AG04449 (cell line): ENCODE measurements around the gene NXPH4.

Experiments used
- CTCF ChIA-PET: fragments of 350-600 bp; formaldehyde crosslinking; extraction: SDS; loops from one replicate; lab custom pipeline; 2021; ENCODE audit warnings: antibody characterized with exemption; lab: Yijun Ruan, JAX
- POLR2A ChIA-PET: fragments of 400-600, 350-600 bp; formaldehyde crosslinking; extraction: SDS; loops from one replicate; lab custom pipeline; 2020; ENCODE audit warnings: antibody characterized with exemption, inconsistent platforms; lab: Yijun Ruan, JAX
- DNase-seq: peaks from one replicate; pipeline ENCODE4 v3.0.0-alpha.2; 2010; ENCODE audit warnings: low read depth, low spot score
- H3K4me3 ChIP-seq: 2 replicates; pipeline ENCODE4 v1.5.1; 2011; ENCODE audit warnings: low read depth, mild to moderate bottlenecking, control low read depth, low read length
- CTCF ChIP-seq: IDR thresholded peaks from one replicate; pipeline ENCODE4 v1.5.1; 2011; ENCODE audit warnings: mild to moderate bottlenecking, moderate library complexity, low read length, control low read depth, inconsistent platforms; ENCODE audit not compliant: insufficient read depth; ENCODE audit errors: missing control alignments

The NXPH4 gene

DNA sequence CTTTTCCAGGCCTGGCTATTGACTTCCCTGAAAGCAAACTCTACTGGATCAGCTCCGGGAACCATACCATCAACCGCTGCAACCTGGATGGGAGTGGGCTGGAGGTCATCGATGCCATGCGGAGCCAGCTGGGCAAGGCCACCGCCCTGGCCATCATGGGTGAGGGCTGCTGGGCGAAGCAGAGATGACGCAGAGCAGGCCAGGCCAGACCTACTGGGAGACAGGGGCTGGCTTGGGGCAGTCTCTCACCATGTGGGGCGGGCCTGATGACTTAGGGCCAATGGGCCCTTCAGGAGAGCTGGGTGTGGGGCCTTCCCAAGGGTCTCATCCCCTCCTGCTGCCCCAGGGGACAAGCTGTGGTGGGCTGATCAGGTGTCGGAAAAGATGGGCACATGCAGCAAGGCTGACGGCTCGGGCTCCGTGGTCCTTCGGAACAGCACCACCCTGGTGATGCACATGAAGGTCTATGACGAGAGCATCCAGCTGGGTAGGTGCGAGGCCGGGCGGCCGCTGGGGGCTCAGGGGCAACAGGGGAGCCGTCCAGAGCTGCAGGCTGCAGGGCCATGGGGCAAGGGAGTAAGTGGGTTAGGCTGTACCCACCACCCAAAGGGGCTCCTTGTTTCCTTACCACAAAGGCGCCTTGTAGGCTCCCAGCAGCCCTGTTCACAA, 36.1 kb upstream of the NXPH4 start:
- DNase-seq: no peak
- POLR2A ChIA-PET: interaction anchor here (0.6 kb wide), 1 partner anchor 53 kb away, joined by 3 read pairs; no protein-coding TSS in a partner anchor
- TF ChIP-seq CTCF: no peak
- H3K4me3 ChIP-seq: no peak overlapping the region
- CTCF ChIA-PET: interaction anchor here (1.0 to 26.2 kb wide), 12 partner anchors 9 to 111 kb away, joined by 3 to 874 read pairs (median 4); partner anchors contain the start of genes LRP1 and STAT6

GRCh38 chr12:57181072-57181471, 35.5 kb upstream of the NXPH4 start:
- DNase-seq: no peak
- CTCF ChIA-PET: interaction anchor here (1.0 to 26.2 kb wide), 9 partner anchors 9 to 112 kb away, joined by 3 to 874 read pairs (median 4); partner anchors contain the start of genes LRP1 and STAT6
- TF ChIP-seq CTCF: no peak
- POLR2A ChIA-PET: no interaction called here
- H3K4me3 ChIP-seq: no peak overlapping the region

GRCh38 chr12:57181561-57182155, 34.9 kb upstream of the NXPH4 start:
- no peak for DNase-seq
- ChIA-PET POLR2A (interaction anchor here (0.7 kb wide), 1 partner anchor 41 kb away, joined by 4 read pairs; no protein-coding TSS in a partner anchor), CTCF (interaction anchor here (0.7 to 26.2 kb wide), 14 partner anchors 8 to 113 kb away, joined by 3 to 874 read pairs (median 4); partner anchors contain the start of genes LRP1 and STAT6)
- no peak overlapping the region for H3K4me3 ChIP-seq
- no peak for TF ChIP-seq CTCF

DNA sequence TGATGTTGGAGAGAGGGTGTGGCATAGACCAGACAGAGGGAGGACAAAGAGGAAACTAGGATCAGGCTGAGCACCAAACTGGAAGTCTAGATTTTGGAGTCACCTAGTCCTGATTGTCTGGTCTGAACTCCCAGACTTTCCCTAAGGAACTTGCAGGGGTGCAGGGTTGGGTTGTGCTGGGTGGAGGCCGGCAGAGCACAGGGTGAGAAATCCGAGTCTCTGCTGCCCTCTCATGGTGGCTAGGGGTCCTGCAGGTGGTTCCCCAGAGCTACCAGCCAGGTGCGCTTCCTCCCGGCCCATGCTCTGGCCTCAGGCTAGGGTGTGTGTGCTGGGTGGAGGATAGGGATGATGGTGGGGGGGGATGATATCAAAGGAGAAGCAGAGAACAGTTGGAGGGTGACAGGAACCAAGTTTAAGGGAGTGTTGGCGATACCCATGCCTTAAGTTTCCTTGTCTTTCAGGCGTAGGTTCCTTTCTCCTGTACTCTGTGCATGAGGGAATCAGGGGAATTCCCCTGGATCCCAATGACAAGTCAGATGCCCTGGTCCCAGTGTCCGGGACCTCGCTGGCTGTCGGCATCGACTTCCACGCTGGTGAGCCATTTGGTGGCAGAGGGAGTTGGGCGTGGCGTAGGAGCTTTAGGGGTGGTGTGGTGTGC, 33.5 kb upstream of the NXPH4 start:
- DNase-seq: no peak

GRCh38 chr12:57183939-57184725, 32.5 kb upstream of the NXPH4 start:
- no peak overlapping the region for H3K4me3 ChIP-seq
- ChIA-PET CTCF (interaction anchor here (0.8 to 26.2 kb wide), 13 partner anchors 12 to 115 kb away, joined by 3 to 874 read pairs (median 5); partner anchors contain the start of genes LRP1 and STAT6), POLR2A (interaction anchor here (1.4 kb wide), 1 partner anchor 10 kb away, joined by 4 read pairs; no protein-coding TSS in a partner anchor)
- DNase-seq: no peak
- TF ChIP-seq CTCF: no peak

More for the DNA sequence above, 33.5 kb upstream of the NXPH4 start:
- no peak overlapping the region for H3K4me3 ChIP-seq
- POLR2A ChIA-PET: interaction anchor here (0.7 to 1.4 kb wide), 3 partner anchors 9 to 12 kb away, joined by 3 to 4 read pairs (median 4); no protein-coding TSS in a partner anchor
- peak; percentile 92 for TF ChIP-seq CTCF
- CTCF ChIA-PET: interaction anchor here (1.0 to 26.2 kb wide), 12 partner anchors 11 to 114 kb away, joined by 3 to 874 read pairs (median 6); partner anchors contain the start of genes LRP1 and STAT6
